Measurements from ENCODE around the gene TTYH1.

TTYH1 gene

DNA sequence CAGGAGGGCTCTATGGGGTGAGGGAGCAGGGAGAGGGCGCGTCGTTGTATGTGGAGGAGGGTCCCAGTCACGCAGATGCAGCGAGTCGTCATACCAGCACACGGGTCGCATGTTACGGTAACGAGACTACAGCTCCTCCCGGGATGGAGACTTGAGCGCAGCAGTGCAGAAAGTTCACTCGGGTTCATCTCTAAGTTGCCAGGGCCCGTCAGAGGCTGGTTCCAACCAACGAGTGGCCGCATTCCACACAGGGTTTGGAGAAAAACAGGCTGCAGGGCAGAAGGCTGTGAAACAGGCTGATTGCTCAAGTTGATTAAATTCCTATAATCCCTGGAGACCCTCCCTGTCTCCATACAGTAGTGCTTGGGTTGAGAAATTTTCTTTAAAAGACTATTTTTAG is 21.9 kb upstream of the TTYH1 start:
- DNase-seq = no peak

DNA sequence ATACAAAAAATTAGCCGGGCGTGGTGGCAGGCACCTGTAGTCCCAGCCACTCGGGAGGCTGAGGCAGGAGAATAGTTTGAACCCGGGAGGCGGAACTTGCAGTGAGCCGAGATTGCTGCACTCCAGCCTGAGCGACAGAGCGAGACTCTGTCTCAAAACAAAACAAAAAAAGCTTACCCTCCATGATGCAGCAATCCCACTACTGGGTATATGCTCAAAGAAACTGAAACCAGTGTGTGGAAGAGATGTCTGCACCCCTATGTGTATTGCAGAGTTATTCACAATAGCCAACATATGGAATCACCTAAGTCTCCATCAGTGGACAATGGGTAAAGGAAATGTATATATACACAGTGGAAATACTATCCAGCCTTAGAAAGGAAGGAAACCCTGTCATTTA is 19.6 kb upstream of the TTYH1 start:
- no peak for DNase-seq

DNA sequence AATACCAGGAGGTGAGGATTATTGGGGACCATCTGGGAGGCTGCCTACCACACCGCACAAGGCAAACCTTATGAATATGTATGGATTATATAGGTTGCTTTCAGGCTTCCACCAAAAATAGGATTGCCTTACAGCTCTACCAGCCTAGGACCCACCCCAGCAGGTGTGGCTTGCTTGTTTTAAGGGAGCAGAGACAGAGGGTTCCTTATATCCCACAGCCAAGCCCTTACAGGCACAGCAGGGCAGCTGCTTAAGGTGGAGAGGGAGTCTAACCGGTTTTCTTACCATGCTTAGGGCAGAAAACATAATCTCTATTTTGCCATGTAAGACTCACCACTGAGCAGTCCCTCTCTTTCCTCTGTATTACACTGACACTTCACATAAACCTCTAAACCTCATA is 16.1 kb upstream of the TTYH1 start:
- DNase-seq = no peak

DNA sequence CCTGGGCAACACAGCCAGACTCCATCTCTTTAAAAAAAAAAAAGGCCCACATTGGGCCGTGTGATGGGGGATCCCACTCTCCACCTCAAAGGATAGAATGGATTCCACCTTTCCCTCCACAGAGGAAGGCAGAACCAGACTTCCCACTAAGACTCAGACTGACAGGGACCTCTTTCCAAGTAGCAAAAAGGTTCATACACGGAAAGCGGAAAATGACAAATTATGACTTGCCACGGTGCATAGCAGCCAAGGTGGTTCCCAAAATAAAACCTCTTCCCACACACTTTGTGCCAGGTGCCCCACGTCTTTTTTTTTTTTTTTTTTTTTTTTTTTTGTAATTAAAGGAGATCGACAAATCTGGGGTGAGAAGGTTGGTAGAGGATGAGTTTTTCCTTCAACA is 14.4 kb upstream of the TTYH1 start:
- no peak for DNase-seq

DNA sequence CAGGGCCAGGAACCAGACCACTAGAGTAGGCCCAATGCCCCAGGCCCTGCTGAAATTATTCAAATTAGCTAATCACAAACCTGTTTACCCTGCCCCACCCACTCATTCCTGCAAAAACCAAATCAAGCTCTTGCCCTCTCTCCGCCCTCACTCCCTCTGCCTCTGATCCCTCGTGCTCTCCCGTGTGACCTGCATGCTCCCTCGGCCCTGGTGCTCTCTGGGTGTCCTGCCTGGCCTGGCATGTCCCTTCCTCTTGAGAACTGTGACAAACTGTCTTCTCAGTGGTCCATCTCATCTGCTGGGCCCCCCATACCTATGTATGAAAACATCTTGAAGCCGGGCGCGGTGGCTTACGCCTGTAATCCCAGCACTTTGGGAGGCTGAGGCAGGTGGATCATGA is 12.2 kb upstream of the TTYH1 start:
- DNase-seq = no peak

DNA sequence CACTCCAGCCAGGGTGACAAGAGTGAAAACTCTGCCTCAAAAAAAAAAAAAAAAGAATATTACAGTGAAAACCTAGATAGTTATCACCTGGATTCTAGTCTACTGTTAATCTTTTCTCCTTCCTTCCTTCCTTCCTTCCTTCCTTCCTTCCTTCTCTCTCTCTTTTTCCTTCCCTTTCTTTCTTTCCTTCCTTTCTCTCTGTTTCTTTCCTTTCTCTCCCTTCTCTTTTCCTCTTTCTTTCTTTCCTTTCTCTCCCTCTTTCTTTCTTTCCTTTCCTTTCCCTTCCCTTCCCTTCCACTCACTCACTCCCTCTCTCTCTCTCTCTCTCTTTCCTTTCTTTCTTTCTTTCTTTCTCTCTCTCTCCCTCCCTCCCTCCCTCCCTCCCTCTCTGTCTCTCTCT is 9.6 kb upstream of the TTYH1 start:
- no peak for DNase-seq

DNA sequence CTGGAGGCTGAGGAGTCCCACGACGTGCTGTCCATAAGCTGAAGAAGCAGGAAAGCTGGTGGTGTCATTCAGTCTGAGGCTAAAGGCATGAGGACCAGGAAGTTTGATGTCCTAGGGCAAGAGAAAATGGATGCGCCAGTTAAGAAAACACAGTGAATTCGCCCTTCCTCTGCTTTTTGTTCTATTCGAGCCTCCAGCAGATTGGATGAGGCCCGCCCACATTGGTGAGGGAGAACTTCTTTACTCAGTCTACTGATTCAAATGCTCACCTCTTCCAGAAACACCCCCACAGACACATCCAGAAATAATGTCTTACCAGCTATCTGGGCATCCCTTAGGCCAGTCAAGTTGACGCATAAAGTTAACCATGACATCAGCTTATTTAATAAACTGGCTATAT is 7.5 kb upstream of the TTYH1 start:
- no peak for DNase-seq

DNA sequence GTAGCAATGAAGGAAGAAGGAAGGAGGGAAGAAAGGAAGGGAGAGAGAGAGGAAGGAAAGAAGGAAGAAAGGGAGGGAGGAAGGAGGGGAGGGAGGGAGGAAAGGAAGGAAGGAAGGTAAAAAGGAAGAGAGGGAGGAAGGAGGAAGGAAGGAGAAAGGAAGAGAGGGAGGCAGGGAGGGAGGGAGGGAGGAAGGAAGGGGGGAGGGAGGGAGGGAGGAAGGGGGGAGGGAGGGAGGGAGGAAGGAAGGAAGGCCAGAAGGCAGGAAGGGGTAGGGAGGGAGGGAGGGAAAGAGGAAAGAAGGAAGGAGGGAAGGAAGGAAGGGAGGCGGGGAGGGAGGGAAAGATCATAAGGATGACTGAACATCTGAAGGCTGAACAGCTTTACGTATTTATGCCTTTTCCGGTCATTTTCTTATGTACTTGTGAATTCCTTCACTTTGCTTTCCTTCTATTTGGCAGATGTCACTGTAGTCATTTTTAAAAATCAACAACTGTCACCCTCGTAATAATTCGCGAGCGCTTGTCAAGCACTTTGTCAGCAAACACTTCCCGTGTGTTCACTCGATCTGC is 6.7 kb upstream of the TTYH1 start:
- no peak for DNase-seq

DNA sequence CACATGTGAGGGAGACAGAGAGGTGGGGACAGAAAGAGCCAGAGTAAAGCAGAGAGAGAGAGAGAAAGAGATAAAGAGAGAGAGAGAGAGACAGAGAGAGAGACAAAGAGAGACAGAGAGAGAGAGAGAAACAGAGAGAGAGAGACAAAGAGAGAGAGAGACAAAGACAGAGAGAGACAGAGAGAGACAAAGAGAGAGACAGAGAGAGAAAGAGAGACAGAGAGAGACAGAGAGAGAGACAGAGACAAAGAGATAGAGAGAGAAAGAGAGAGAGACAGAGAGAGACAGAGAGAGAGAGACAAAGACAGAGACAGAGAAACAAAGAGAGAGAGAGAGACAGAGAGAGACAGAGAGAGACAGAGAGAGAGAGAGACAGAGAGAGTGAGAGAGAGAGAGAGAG is 4.2 kb upstream of the TTYH1 start:
- no peak for DNase-seq

DNA sequence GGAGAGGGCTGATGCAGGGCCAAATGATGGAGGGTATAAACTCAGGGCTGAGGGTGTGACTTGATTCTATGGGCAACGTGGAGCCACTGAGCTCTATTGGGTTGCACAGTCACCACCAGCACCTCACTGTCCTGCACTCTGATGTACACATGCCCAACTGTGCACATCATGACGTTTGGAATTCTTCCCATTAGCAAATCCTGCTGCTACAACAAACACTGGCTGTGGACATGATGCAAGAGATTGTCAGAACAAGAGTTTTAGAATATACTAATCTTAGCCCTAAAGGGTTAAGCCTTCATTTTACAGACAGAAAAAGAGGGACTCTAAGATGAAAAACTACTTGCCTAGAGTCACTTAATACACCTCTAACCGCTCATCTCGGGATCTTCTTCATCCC is 2.4 kb upstream of the TTYH1 start:
- no peak for DNase-seq

DNA sequence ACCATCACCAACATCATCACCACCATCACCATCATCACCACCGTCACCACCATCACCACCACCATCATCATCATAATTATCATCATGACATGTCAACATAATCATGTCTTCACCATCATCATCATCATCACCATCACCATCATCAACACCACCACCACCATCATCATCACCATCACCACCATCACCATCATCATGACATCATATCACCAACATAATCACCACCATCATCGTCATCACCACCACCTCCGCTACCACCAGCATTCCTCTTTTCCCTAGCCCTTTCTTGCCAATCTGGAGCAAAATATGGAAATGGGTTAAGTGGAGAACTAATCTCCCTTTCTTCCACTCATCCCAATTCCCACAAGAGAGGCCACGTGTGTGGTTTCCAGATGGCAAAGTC is 1.1 kb upstream of the TTYH1 start:
- DNase-seq = no peak

DNA sequence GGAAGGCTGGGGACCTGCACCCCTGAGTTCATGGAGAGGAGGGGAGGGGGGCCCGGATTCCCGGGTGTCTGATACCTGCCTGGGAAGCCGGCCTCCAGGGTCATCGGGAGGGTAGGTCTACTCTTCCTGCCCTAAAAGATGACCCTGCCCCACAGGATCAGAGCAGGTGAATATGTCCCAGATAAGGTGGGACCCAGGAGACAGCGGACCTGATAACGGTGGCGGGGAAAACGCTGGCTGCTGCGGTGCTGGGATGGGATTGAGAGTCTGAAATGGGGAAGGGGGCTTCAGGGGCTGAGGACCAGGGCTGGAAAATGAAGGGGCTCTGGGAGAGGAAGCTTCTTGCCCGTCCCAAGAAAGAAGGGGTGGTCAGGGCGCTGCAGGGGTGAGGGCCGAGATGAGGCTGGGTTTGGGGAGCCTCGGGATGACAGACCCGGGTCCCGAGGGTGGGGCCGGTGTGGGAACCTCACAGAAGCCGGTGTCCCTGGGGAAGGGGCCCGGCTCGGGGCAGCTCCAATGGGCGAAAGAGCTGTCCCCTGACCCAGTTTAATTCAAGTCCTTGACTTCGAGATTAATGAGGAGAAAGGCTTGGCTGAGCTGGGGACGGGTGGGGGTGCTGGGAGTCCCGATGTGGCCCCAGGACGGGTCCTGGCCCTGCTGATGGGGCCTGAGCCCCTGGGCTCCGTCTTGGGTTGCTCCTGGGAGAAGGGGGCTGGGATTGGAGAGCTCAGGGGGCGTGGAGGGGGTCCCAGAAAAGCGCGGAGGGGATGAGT is 823 bp downstream of the TTYH1 start:
- no peak for DNase-seq

DNA sequence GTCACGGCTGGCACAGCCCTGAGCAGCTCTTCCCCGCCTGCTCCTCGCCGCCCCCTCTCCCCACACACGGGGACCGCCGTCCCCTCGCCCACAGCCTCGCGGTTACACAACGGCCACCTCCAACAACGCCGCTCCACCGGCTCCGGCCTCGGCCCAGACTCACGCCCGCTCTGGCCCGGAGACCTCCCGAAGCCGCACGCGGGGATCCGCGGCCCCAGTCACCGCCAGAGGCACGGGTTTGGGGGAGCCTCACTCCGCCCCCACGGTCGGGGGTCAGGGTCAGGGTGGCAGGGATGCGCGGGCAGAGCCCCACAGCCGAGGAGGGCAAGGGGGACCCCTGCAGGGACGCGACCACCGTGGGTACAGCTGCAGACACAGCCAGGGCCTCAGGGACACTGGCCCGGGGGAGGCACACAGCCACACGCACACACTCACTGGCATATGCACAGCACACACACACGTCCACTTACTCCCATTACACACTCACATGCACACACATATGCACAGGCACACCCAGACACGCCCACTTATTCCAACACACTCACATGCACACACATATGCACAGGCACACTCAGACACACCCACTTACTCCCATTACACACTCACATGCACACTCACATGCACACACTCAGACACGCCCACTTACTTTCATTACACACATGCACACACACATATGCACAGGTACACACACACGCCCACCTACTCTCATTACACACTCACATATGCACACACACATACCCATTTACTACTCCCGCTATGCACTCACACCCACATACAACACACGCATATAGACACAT is 1.6 kb downstream of the TTYH1 start:
- no peak for DNase-seq

DNA sequence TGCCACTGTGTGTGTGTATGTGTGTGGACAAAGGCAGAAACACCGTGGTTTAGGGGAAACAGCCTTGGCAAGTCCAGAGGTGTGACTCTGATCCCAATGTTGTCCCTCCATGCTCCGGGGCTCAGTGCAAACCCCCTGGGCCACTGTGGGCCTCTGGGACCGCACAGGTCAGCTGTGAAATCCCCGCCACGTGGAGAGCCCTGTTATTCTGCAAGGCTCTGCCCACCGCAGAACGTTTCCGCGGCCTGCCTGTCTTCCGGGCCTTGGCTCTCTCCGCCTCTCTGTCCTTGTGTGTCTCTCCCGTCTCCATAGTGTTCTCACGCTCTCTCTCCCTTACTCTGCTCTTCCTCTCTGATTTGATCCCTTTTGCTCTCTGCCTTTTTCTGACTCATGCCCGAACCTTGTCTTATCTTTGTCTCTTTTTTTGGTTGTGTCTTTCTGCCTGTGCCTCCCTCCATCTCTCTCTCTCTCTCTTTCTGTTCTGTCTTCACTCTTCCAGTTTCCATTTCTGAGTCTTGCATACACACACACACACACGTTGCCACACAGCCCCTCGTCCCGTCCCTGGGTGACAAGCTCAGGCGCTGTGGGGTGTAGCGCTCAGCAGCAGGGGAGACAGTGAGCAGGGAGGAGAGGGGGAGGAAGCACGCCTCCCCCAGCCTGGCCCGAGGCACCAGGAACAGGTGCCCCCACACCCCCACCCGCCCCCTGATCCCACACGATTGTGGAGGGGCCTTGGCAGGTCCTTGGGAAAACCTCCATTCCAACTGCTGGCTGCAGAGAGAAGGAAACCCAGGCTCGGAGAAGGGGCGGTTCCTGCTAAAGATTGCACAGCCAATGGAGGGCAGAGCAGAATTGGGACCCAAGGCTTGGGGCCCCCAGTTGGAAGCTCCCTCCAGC is 3.0 kb downstream of the TTYH1 start:
- peak; percentile 27 for DNase-seq

DNA sequence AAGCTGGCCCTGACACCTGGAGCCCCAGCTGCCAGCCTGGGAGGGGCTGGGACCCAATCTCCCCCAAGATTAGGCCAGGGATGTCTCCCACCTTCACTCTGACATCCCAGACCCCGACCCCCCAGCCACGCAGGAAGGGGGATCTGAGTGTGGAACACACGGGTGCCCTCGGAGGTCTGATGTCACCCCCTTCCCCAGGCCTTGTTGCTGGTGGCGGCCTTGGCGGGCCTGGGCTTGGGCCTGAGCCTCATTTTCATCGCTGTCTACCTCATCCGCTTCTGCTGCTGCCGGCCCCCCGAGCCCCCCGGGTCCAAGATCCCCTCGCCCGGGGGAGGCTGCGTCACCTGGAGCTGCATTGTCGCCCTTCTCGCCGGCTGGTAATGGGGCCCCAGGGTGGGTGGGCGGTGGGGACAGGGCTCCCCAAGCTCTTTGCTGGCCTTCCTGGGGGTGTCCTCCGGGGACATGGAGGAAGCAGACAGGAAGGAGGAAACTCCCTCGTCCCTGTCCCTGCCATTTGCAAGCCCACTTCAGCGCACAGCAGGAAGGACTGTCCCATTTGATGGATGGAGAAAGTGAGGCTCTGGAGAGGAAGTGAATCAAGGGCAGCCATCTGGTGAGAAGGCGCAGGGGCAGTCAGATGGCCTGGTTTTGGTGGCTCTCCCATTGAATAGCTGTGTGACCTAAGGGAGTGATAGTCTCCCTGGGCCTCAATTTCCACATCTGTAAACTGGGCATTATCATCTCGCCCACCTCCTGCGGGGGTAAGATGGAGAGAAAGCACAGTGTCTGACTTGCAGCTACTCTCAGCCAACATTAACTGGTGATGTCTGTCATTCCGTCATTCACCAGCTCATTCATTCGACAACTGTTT is 3.9 kb downstream of the TTYH1 start:
- DNase-seq = no peak

DNA sequence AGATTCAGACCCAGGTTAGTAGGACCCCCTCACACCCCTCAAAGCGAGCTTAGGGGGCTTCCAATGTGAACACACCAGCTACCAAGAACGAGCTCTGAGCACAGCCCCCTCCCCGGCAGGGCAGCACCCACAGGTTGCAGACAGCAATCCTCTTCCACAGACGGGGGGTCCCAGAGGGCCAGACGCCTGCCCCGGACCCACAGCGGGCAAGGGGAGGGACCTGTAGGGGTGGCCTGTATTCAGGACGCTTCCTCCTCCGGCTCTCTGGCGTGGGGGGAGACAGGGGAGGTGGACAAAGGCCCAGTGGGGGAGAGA is 4.8 kb downstream of the TTYH1 start:
- DNase-seq = no peak

DNA sequence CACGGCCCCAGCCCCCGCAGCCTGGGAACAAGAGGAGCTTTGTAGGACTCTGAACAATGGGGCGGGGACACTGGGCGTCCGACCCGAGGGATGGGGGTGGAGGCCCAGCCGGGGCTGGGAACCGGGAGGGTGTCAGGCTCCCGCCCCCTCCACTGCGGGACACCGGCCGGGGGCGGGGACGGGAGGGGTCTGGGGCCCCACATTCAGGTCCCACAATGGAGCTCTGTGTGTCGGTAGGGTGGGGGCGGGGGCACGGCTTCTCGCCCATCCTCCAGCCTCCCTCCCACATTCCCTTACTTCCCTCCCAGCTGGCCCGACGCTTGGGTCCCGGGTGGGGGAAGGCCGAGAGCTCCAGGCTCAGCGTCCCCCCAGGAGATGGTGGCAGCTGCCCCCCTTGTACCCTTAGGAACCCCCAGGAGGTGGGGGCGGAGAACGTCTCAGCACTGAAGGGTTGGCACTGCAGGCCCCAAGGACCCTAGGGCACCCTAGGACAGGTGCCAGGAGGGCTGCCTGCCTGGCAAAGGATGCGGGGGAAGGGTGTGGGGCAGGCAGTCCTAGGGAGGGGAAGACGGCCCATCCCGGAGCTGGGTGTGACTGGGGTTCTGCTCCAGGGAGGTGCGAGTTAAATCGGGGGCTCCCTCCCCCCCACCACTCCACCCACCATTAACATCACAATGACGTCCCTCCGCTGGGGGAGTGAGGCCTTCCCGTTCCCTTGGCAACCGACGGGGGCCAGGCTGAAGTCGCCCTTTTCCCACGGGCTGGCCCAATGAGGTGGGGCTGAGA is 5.3 kb downstream of the TTYH1 start:
- DNase-seq = no peak

DNA sequence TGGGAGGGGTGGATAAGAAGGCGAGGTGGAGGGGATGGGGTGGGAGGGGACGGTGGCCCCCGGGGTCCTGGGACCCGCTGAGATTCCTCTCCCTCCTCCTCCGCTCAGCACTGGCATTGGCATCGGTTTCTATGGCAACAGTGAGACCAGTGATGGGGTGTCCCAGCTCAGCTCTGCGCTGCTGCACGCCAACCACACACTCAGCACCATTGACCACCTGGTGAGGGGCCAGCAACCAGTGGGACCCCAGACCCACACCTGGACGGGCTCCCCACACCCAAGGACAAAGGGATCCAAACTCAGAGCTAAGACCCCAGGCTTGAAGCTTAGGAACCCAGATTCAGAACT is 5.9 kb downstream of the TTYH1 start:
- DNase-seq = no peak

DNA sequence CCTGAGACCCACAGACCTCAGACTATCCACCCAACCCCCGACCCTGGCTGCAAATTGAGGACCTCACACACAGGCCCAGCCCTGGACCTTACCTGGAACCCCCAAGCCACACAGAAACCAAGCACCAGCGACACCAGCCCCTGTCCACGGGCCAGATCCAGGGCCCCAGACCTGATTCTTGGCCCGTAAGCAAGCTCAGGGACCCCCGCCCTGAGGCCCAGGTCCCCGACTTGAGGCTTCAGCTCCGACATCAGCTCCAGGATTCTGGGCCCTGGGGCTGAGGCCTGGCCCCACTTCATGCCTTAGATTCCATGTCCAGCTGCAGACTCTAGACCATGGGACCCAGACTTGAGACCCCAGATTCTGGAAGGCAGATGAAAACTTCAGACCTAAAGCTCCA is 6.3 kb downstream of the TTYH1 start:
- DNase-seq = no peak

DNA sequence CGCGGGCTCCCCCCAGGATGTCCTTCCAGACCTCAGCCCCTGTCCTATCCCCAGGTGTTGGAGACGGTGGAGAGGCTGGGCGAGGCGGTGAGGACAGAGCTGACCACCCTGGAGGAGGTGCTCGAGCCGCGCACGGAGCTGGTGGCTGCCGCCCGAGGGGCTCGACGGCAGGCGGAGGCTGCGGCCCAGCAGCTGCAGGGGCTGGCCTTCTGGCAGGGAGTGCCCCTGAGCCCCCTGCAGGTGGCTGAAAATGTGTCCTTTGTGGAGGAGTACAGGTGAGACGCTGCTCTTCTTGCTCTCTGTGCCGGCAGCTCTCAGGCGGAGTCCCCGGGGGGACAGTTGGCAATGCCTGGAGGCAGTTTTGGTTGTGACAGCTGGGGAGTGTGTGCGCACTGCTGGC is 6.9 kb downstream of the TTYH1 start:
- DNase-seq = no peak

DNA sequence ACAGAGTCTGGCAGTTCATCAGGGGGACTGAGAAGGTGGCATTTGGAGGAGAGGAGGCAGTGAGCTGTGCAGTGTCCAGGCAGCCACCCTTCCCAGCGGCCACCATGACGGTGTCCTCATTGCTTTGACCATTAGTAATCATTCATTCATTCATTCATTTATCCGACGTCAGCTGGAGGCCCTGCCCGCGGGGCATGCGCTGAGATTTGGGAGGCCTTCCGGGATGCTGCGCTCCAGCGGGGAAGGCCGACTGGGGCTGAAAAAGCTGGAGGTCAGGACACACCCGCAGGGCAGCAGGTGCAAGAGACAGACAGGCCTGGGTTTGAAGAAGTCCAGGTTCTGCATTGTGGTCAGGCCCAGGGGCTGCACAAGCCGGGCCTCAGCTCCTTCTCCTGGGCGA is 8.9 kb downstream of the TTYH1 start:
- DNase-seq = no peak
